AG04450 (cell line): Measurements from ENCODE around the gene CLDN11. TPM values are rescaled to one million over a fixed set of nuclear protein-coding genes. Genes with fewer than 3 reads are reported as not detected.

ENCODE experiments used
- CTCF ChIA-PET: fragments of 300-600, 350-600 bp; formaldehyde crosslinking; extraction: SDS; loops from one replicate; lab custom pipeline; 2022; ENCODE audit warnings: antibody characterized with exemption, inconsistent platforms; lab: Charles Lee
- POLR2A ChIA-PET: fragments of 350-600 bp; formaldehyde crosslinking; extraction: SDS; loops from one replicate; lab custom pipeline; 2021; ENCODE audit warnings: antibody characterized with exemption, inconsistent platforms; lab: Yijun Ruan, JAX
- DNase-seq: peaks from one replicate; pipeline ENCODE4 v3.0.0-alpha.2; 2011; ENCODE audit warnings: low read depth, low spot score
- H3K27ac ChIP-seq: one replicate; pipeline ENCODE4 v1.5.1; 2012; ENCODE audit warnings: low read depth, low read length, control low read depth
- H3K27me3 ChIP-seq: one replicate; pipeline ENCODE4 v1.6.0; 2012; ENCODE audit warnings: low read length; ENCODE audit not compliant: control insufficient read depth, insufficient read depth
- H3K4me3 ChIP-seq: 2 replicates; pipeline ENCODE4 v1.5.1; 2011; ENCODE audit warnings: mild to moderate bottlenecking, low read depth, low read length, control low read depth
- H3K9me3 ChIP-seq: 2 replicates; pipeline ENCODE4 v1.5.1; 2012; ENCODE audit warnings: low read length; ENCODE audit not compliant: control insufficient read depth, insufficient read depth
- polyA minus RNA-seq: library from RNA; depleted of rRNA, polyadenylated mRNA; stranded (reverse); fragments of >200 nt; gene quantifications from 2 replicates; pipeline ENCODE4 v1.2.3, GENCODE V29; 2011; rRNA and poly(A)+ RNA removed
- polyA plus RNA-seq: library from polyadenylated mRNA; depleted of rRNA; stranded (reverse); fragments of >200 nt; gene quantifications from 2 replicates; pipeline ENCODE4 v1.2.3, GENCODE V29; 2011; rRNA removed
- TF ChIP-seq, protein P1 (sequence below): IDR thresholded peaks from 2 replicates; pipeline ENCODE4 v1.5.1; 2011; ENCODE audit warnings: low read depth, low read length, control low read depth, inconsistent platforms

The CLDN11 gene
- 444 and 445 TPM in 2 replicates for polyA plus RNA-seq
- 898 and 1,332 TPM in 2 replicates for polyA minus RNA-seq

DNA sequence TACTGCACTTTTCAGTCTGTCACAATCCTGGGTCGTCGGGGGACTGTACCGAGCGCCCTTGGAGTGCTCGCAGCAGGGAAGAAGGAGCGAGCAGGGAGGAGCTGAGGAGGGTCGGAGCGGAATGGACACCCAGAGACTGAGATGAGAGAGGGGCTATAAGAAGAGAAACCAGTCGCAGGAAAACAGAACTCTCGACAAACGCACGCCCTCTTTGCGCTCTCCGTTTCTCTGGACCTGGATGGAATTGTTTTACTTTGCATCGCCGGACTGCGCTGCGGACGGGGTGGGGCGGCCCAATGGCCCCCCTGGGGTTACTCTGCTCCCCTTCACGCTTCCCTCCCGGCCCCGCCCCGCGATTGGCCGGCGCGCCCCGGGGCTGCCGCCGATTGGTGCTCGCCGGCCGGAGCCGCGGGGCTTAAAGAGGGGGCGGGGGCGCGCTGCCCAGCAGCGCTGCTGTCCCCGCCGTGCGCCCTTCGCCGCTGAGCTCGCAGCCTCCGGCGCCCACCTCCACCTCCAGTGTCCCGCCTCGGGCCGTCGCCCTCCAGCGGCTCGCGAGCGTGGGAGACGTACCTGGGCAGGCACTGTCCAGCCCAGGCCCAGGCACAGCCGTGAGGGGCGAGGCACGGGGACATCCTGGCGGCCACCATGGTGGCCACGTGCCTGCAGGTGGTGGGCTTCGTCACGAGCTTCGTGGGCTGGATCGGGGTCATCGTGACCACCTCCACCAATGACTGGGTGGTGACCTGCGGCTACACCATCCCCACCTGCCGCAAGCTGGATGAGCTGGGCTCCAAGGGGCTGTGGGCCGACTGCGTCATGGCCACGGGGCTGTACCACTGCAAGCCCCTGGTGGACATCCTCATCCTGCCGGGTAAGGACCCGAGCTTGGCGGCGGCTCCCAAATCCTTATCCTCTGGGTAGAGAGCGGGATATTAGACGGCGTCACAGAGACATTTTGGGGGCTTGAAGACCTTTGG lies at the start of gene CLDN11:
TSS of gene CLDN11 (plus strand) at position 447 of the 977 bp plus-strand sequence. CDS start at position 646, 199 bp downstream.
- Histone ChIP-seq H3K27me3 (no peaks in the 10 kb centered on the region), H3K4me3 (peak within 1 kb of the TSS; percentile 94), H3K27ac (peak within 1 kb of the TSS; percentile 77), H3K9me3 (peaks cover 9% of the 10 kb centered on the region; the same call in 1 of the 2 replicates)
- ChIA-PET CTCF (interaction anchor here (0.7 to 11.1 kb wide), 5 partner anchors 12 to 430 kb away, joined by 3 to 366 read pairs (median 10); no protein-coding TSS in a partner anchor), POLR2A (interaction anchor here (0.7 to 2.3 kb wide), 5 partner anchors 166 to 393 kb away, joined by 3 to 17 read pairs (median 3); no protein-coding TSS in a partner anchor)
- peak; percentile 36 for DNase-seq
- TF ChIP-seq, protein P1, sequence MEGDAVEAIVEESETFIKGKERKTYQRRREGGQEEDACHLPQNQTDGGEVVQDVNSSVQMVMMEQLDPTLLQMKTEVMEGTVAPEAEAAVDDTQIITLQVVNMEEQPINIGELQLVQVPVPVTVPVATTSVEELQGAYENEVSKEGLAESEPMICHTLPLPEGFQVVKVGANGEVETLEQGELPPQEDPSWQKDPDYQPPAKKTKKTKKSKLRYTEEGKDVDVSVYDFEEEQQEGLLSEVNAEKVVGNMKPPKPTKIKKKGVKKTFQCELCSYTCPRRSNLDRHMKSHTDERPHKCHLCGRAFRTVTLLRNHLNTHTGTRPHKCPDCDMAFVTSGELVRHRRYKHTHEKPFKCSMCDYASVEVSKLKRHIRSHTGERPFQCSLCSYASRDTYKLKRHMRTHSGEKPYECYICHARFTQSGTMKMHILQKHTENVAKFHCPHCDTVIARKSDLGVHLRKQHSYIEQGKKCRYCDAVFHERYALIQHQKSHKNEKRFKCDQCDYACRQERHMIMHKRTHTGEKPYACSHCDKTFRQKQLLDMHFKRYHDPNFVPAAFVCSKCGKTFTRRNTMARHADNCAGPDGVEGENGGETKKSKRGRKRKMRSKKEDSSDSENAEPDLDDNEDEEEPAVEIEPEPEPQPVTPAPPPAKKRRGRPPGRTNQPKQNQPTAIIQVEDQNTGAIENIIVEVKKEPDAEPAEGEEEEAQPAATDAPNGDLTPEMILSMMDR: peak; percentile 40

GRCh38 chr3:170368921-170369320 lies 49.7 kb upstream of the CLDN11 start:
- H3K4me3 ChIP-seq: no peak overlapping the region
- no peak overlapping the region for H3K27ac ChIP-seq
- H3K27me3 ChIP-seq: no peaks in the 10 kb centered on the region
- POLR2A ChIA-PET: no interaction called here
- CTCF ChIA-PET: interaction anchor here (0.6 to 1.6 kb wide), 8 partner anchors 8 to 481 kb away, joined by 3 to 5 read pairs (median 4); partner anchors contain the start of gene SKIL
- TF ChIP-seq, protein P1: peak; percentile 48
- no peak for DNase-seq
- no peaks in the 10 kb centered on the region for H3K9me3 ChIP-seq

DNA sequence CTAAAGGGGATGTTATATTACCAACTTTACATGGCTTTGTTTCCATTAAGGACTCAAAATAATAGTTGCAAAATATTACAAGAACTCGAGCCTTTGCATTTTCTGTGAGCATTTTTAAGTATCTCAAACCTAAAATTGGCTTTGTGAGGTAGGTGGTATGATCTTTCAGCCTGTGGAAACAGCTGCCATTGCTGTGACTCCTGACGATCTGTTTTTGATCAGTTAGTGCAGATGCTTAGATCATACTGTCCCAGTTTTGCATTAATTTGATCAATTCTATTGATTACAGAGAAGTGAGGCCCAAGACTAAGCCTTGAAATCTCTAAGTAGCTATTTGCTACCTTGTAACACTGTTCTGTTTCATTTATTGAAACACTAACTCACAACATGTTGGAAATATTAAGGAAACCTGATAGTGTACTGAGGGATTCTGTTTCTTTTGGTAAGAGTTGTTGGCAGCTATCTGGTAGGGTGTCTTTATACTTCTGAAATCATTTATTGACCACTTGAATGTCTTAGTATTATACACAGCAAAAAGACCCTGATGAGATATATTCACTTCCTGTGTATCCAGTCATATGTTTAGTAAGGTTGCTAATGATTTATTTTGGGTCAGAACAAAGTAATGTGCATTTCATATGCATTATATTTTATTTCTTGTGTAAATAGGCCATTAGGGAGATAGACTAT lies 46.3 kb upstream of the CLDN11 start:
- ChIA-PET POLR2A (interaction anchor here (0.5 kb wide), 1 partner anchor 10 kb away, joined by 6 read pairs; no protein-coding TSS in a partner anchor), CTCF (interaction anchor here (0.6 kb wide), 1 partner anchor 15 kb away, joined by 4 read pairs; the partner anchor contains the start of gene SKIL)
- TF ChIP-seq, protein P1: no peak
- Histone ChIP-seq H3K9me3 (no peaks in the 10 kb centered on the region), H3K4me3 (no peak overlapping the region), H3K27me3 (no peaks in the 10 kb centered on the region), H3K27ac (no peak overlapping the region)
- no peak for DNase-seq

DNA sequence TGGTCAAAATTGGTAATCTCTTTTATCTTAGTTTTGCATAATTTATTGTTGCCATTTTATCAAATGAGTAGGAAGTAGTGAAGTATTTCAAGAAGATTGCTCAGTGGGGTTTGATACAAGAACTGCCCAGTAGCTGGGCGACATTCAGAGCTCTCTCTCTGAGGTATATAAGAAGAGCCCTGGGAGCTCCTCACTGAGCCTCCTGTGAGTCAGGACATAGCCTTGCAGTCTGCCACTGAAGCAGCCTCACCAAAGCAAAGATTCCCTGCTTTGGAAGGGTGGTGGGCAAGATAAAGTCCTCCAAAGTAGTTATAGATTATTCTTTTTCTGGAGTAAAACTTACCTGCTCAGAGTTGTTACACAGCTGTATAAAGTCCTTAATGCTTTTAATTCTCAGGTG lies 35.1 kb upstream of the CLDN11 start:
- Histone ChIP-seq H3K4me3 (no peak overlapping the region), H3K9me3 (no peaks in the 10 kb centered on the region; the same call in none of the 2 replicates), H3K27me3 (no peaks in the 10 kb centered on the region), H3K27ac (no peak overlapping the region)
- DNase-seq: no peak
- TF ChIP-seq, protein P1: no peak
- ChIA-PET CTCF (interaction anchor here (0.7 to 2.6 kb wide), 5 partner anchors 13 to 465 kb away, joined by 3 to 8 read pairs (median 5); no protein-coding TSS in a partner anchor), POLR2A (no interaction called here)
